Measurements from ENCODE around the gene ZCWPW2.

GRCh38 chr3:28301688-28302087 lies 46.8 kb upstream of the ZCWPW2 start:
- no peak for TF ChIP-seq EZH2 (IDR thresholded peaks at IDR 0.05; ENCODE audit: insufficient read depth, poor library complexity, severe bottlenecking)
- TF ChIP-seq EZH2phosphoT487 (IDR thresholded peaks at IDR 0.05; ENCODE audit: insufficient read depth, low read depth), result no peak
